HG03280 (cell line): ENCODE results near the gene BLOC1S5.
"Not testable (repeated sequence)": the region's sequence is repeated elsewhere in the genome, so short reads cannot be mapped to it uniquely, and the experiment has no call there.

Experiments used
- ATAC-seq: cut with Tn5 transposase; IDR thresholded peaks from one replicate; pipeline ENCODE4 v1.9.1; 2021; ENCODE audit warnings: mild to moderate bottlenecking, moderate library complexity; ENCODE audit not compliant: unreplicated experiment

BLOC1S5 gene

DNA sequence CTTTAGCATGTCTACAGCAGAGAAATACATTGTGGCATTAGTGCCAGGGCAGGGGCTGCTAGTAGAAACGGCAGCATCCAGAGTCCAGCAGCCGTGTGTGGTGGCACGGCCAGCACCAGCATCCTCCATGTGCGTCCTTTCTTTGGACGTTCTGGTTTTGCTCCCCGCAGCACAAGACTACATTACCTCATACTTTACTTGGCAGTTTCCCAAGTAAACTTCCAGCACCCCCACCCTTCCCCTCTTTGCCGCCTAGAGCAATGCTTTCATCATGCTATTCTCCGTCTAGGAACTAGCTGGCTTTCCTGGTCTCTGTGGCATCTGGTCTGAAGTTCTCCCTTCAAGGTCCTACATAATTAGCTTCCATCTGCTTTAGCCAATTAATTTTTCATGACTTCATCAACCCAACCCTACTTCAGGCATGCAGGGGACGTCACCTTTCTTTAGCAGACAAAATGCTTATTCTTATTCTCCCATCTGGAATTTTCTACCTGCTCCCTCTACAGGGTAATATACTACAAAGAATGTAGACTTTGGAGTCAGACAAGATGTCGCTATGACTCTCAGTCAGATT, 67.6 kb downstream of the BLOC1S5 start:
- no peak for ATAC-seq

GRCh38 chr6:7993952-7994351, 70.2 kb downstream of the BLOC1S5 start:
- ATAC-seq, result no peak

DNA sequence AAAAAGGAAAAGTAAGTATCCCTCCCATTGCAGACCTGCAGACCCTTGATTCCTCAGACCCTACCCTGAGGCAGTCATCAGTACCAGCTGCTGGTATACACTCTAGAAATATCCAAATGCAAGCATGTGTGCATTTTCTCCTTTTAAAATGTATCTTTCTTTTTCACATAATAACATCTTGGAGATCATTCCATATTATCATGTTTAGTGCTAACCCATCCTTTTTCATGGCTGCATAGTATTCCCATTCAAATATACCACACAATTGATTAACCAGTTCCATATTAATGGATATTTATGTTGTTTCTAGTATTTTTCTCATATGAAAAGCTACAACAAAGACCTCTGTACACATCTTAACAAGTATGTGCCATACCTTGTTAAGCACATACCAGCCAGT, 70.8 kb downstream of the BLOC1S5 start:
- ATAC-seq, result no peak

DNA sequence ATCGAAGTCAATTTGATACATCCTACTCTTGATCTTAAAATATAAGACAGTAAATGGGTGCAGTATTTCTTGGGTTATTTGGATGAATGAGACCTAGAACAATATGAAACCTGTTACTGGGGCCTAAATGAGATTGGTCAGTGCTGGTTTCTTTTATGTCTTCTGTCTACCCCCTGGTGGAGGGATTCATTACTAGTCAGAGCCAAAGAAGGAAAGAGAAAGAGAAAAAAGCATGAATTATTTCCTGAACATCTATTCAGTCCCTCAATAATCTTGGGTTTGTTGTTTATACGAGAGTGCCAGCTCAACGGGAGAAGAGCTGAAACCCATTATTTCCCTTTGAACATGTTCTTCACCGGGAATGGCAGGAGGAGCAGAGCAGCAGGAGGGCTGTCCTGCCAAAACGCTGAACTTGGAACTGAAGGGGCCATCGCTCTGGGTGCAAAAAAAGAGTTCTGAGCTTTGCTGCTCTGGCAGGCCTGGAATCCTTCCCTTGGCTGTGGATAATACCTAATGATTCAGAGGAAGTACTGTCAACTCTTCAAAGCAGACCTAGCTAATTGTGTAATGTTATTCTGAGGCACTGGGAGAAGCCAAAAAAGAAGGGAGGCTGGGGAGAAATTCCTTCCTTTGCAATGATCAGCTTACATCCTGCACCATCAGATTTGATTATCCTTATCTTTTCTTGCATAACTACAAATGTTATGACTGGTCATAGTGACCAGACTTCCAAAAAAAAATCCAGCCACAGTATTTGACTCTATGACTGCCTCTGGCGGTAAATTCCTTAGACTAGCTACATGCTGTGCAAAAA, 72.0 kb downstream of the BLOC1S5 start:
- ATAC-seq, result peak; percentile 82

DNA sequence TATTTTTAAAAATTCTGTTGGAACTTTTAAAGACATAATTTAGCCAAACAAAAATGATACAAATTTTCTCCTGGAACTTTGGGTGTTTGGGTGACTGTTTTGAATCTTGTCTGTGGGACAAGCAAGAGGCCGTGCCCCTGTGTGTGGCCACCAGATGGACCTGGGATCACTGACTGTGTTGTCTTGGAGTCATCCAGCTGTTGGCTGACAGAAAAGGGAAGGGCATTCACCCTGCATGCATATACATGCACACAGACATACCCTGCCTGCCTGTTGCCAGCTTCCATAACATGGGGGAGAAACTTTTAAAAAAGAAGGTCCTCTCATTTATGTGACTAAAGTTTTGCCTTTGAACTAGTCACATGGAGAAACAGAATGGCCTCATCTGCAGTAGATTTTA, 72.7 kb downstream of the BLOC1S5 start:
- peak; percentile 31 for ATAC-seq

- ATAC-seq, result no peak
These were observed 78.0 kb downstream of the BLOC1S5 start for GRCh38 chr6:7986219-7986618.

- ATAC-seq, result not testable (repeated sequence)
These were observed 80.2 kb downstream of the BLOC1S5 start for GRCh38 chr6:7983967-7984366.

GRCh38 chr6:7979831-7980230, 84.4 kb downstream of the BLOC1S5 start:
- ATAC-seq, result no peak

GRCh38 chr6:7978736-7979135, 85.5 kb downstream of the BLOC1S5 start:
- ATAC-seq, result peak; percentile 64

GRCh38 chr6:7976485-7977056, 87.6 kb downstream of the BLOC1S5 start:
- ATAC-seq, result no peak

DNA sequence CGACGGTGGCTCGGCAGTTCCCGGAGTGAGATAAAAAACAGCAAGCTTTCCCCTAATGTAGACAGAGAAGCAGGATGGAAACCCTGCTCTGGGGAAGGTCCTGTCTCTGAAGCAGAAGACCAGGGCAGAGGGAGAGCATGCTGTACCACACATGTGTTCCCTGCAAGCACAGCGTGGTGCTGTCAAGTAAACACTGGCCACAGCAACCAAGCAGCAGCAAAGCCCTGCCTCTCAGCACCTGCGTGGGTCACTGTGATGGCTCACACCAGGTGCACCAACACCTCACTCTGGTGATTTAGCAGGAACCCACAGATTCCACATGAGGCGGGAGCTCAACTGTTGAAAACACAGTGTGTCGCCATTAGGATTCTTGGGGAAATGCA, 88.4 kb downstream of the BLOC1S5 start:
- ATAC-seq, result peak; percentile 53

DNA sequence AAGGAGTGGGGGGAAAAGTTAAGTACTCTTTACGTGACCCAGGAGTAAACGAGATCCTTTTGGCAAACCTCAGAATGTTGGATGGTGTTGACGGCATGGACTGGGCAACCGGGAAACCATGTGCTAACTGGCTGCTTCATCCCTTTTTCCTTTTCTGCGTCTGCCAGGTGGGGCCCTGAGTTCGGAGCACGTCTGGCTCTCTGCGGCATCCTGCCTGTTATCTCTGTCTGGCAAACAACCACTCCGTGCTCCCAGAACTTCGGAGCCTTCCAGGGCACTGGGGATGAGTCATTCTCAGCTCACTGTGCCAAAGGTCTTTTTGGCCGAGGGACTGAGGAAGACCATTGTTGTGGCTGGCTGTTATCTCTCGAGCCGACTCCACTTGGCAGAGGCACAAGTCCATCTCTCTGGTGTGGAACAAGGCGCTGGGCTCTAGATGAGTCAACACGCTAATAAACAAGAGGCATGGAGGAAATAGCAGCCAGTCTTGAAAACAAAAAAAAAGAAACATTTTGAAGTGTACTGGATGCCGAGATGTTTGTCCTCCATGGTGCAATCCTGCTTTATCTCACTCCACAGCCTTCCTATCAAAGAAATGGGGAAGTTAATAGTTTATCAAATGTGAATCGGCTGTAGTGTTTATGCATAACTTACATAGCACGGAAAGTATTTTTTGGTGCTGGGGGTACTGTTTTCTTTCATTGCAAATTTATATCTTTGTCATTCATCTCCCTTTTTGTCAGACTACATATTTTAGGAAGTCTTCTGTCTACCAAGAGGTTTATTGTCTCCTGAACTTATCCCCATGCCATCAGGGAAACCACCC, 89.0 kb downstream of the BLOC1S5 start:
- no peak for ATAC-seq

DNA sequence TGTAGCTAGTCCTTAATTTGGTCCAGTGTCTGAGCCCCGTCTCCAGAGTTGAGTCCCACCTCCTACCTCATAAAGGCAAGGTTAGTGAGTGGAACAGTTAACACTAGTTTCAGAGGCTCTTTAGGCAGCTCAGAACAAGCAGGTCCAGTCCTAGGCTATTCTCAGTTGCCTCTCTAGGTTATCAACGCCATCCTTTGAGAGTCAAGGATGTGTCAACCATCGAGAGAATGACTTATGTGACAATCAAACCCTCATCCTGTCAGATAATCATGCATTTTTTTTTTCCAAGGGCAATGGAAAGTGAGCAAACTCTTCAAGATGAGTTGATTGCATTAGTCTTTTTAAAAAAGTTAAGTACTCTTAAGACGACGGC, 89.6 kb downstream of the BLOC1S5 start:
- ATAC-seq, result no peak

DNA sequence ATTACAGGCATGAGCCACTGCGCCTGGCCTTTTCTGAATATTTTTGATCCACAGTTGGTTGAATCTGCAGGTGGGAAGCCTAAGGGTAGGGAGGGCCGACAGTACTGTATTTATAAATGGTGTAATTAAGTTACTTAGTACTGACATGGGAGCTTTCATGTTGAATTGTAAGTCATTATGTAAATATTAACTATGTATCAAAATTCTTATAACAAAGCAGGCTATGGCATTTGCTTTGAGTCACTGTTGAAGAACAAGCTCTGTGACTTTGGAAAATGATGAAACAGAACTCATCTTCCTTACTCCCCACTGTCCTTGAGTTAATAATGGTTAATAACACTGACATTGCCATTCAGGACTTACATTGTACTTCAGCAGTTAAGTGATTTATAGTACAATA, 90.6 kb downstream of the BLOC1S5 start:
- no peak for ATAC-seq

- ATAC-seq, result no peak
These were observed 92.7 kb downstream of the BLOC1S5 start for GRCh38 chr6:7971499-7971898.

GRCh38 chr6:7970616-7971015, 93.6 kb downstream of the BLOC1S5 start:
- no peak for ATAC-seq
